NCI-H2081 treated with DMSO at 0.1 percent for 48 hours (cell line): ENCODE data around the gene MBNL2.

Source experiments
- DNase-seq: peaks from one replicate; lab custom pipeline; 2025; lab: John Stamatoyannopoulos, UW

Gene MBNL2

GRCh38 chr13:97423300-97424045 is 201.3 kb downstream of the MBNL2 start:
- DNase-seq: no peak

GRCh38 chr13:97425590-97425989 is 203.5 kb downstream of the MBNL2 start:
- DNase-seq: no peak

- DNase-seq: no peak
These were observed 204.6 kb downstream of the MBNL2 start for GRCh38 chr13:97426695-97427094.

GRCh38 chr13:97429681-97430081 is 207.5 kb downstream of the MBNL2 start:
- no peak for DNase-seq

- no peak for DNase-seq
These were observed 208.2 kb downstream of the MBNL2 start for GRCh38 chr13:97430296-97430695.

- no peak for DNase-seq
These were observed 209.1 kb downstream of the MBNL2 start for GRCh38 chr13:97431171-97431764.

GRCh38 chr13:97432232-97432916 is 210.2 kb downstream of the MBNL2 start:
- no peak for DNase-seq

GRCh38 chr13:97432917-97433726 is 211.0 kb downstream of the MBNL2 start:
- peak; percentile 99 for DNase-seq

GRCh38 chr13:97433727-97434396 is 211.7 kb downstream of the MBNL2 start, which contains the start of gene RAP2A:
RAP2A (plus strand) TSS chr13:97434169; CDS start chr13:97434471, 302 bp downstream.
- peak; percentile 35 for DNase-seq

- no peak for DNase-seq
These were observed 212.5 kb downstream of the MBNL2 start for GRCh38 chr13:97434397-97435201.

GRCh38 chr13:97435323-97435722 is 213.2 kb downstream of the MBNL2 start:
- DNase-seq: no peak

GRCh38 chr13:97435794-97436193 is 213.7 kb downstream of the MBNL2 start:
- no peak for DNase-seq

GRCh38 chr13:97436845-97437244 is 214.7 kb downstream of the MBNL2 start:
- DNase-seq: no peak

GRCh38 chr13:97437729-97438128 is 215.6 kb downstream of the MBNL2 start:
- DNase-seq: no peak

- DNase-seq: no peak
These were observed 216.9 kb downstream of the MBNL2 start for GRCh38 chr13:97438856-97439595.

GRCh38 chr13:97440598-97441170 is 218.6 kb downstream of the MBNL2 start:
- DNase-seq: no peak

GRCh38 chr13:97441368-97441767 is 219.2 kb downstream of the MBNL2 start:
- DNase-seq: no peak
